Activated CD8-positive, alpha-beta memory T cell treated with anti-CD3 and anti-CD28 coated beads for 4 hours (primary cell): ENCODE data around the gene TMIGD2.
A peak's percentile ranks its signal among the peaks of the same experiment; 100 is the strongest.
"Not testable (repeated sequence)": the region's sequence is repeated elsewhere in the genome, so short reads cannot be mapped to it uniquely, and the experiment has no call there.

Experiments
- DNase-seq, 2 donors: peaks; one replicate each; pipeline ENCODE4 v3.0.0-alpha.2; 2020; ENCODE audit warnings: low read depth in 2 of 2

TMIGD2 gene

GRCh38 chr19:4302243-4302640 lies at the start of gene TMIGD2:
TMIGD2 (minus strand) TSS chr19:4302389; CDS start chr19:4302385, 4 bp downstream.
- no peak for DNase-seq

GRCh38 chr19:4350726-4351125 lies 48.5 kb upstream of the TMIGD2 start:
- no peak for DNase-seq

GRCh38 chr19:4350111-4350510 lies 47.9 kb upstream of the TMIGD2 start:
- no peak for DNase-seq

GRCh38 chr19:4349225-4349624 lies 47.0 kb upstream of the TMIGD2 start:
- not testable (repeated sequence) for DNase-seq

- DNase-seq, result no peak
Measured at GRCh38 chr19:4347521-4347920, 45.3 kb upstream of the TMIGD2 start.

- no peak for DNase-seq
Measured at GRCh38 chr19:4346020-4346383, 43.8 kb upstream of the TMIGD2 start.

- no peak for DNase-seq
Measured at GRCh38 chr19:4345342-4346019, 43.3 kb upstream of the TMIGD2 start.

- peak; percentile 82 to 83 for DNase-seq
Measured at GRCh38 chr19:4343370-4344307, 41.5 kb upstream of the TMIGD2 start, which contains the start of gene MPND. MPND (plus strand) TSS chr19:4343562; CDS start chr19:4343594, 32 bp downstream.

GRCh38 chr19:4342615-4343369 lies 40.6 kb upstream of the TMIGD2 start:
- DNase-seq, result peak; percentile 74 to 85

- no peak for DNase-seq
Measured at GRCh38 chr19:4342314-4342614, 40.1 kb upstream of the TMIGD2 start.

- no peak for DNase-seq
Measured at GRCh38 chr19:4338441-4339355, 36.5 kb upstream of the TMIGD2 start, which contains the start of gene STAP2. STAP2 (minus strand) TSS chr19:4338827; CDS start chr19:4338753, 74 bp downstream.

- no peak for DNase-seq
Measured at GRCh38 chr19:4337906-4338440, 35.8 kb upstream of the TMIGD2 start.

GRCh38 chr19:4334929-4335570 lies 32.9 kb upstream of the TMIGD2 start:
- no peak for DNase-seq

- DNase-seq, result no peak
Measured at GRCh38 chr19:4329858-4330257, 27.7 kb upstream of the TMIGD2 start.

GRCh38 chr19:4328991-4329681 lies 26.9 kb upstream of the TMIGD2 start:
- DNase-seq, result peak in 1 of 2 donors; percentile 35

GRCh38 chr19:4328243-4328990 lies 26.2 kb upstream of the TMIGD2 start:
- DNase-seq, result peak; percentile 90 to 99

GRCh38 chr19:4327877-4328242 lies 25.7 kb upstream of the TMIGD2 start:
- DNase-seq, result no peak

- DNase-seq, result peak in 1 of 2 donors; percentile 53
Measured at GRCh38 chr19:4327252-4327876, 25.2 kb upstream of the TMIGD2 start.
